ENCODE results near the gene CAP2.

Gene CAP2

GRCh38 chr6:17474289-17474688, 80.9 kb downstream of the CAP2 start:
- peaks cover 0 to 4% of the 10 kb centered on the region in 2 donors for H3K36me3 ChIP-seq (replicated peaks in 1 of 2; ENCODE audit: control insufficient read depth in 2 of 2, insufficient read depth in 2 of 2, low read length in 2 of 2)
- no peak overlapping the region for H3K18ac ChIP-seq (ENCODE audit: low read length)
- H3K4me1 ChIP-seq (ENCODE audit: control insufficient read depth in 2 of 2, insufficient read depth in 1 of 2, low read depth in 1 of 2, low read length in 2 of 2), result peaks cover 0 to 9% of the 10 kb centered on the region in 2 donors
- no peak overlapping the region for H3K27ac ChIP-seq (replicated peaks; ENCODE audit: low read length)
- no peak overlapping the region for H3K14ac ChIP-seq (ENCODE audit: low read length)
- H3K4me3 ChIP-seq (ENCODE audit: low read length in 2 of 2), result no peak overlapping the region
- H2BK120ac ChIP-seq (ENCODE audit: low read depth, low read length), result no peak overlapping the region
- H2BK15ac ChIP-seq (ENCODE audit: low read length), result no peak overlapping the region
- H3K4ac ChIP-seq (ENCODE audit: low read length), result no peak overlapping the region
- no peak for DNase-seq (ENCODE audit: low spot score)
- H4K8ac ChIP-seq (ENCODE audit: low read depth, low read length), result no peak overlapping the region
- H4K91ac ChIP-seq (ENCODE audit: low read depth, low read length, poor library complexity), result no peak overlapping the region
- H3K4me2 ChIP-seq (ENCODE audit: insufficient read depth, low read length, poor library complexity, severe bottlenecking), result no peak overlapping the region
- H3K79me1 ChIP-seq (ENCODE audit: low read depth, low read length), result no peaks in the 10 kb centered on the region
- no CpG with 5 or more reads among the region's 4 CpGs for WGBS, 2 donors (ENCODE audit: extremely low coverage in 2 of 2, insufficient read length in 2 of 2, insufficient replicate concordance in 1 of 2)
- H2AFZ ChIP-seq (ENCODE audit: low read length), result no peak overlapping the region
- no peak overlapping the region for H2BK5ac ChIP-seq (ENCODE audit: low read length)
- no peaks in the 10 kb centered on the region for H3K9me3 ChIP-seq (replicated peaks in 1 of 2; ENCODE audit: control insufficient read depth in 2 of 2, insufficient read depth in 1 of 2, low read depth in 1 of 2, low read length in 2 of 2)
- H3K23ac ChIP-seq (ENCODE audit: low read depth, low read length, poor library complexity), result no peak overlapping the region
- no peaks in the 10 kb centered on the region for H3K27me3 ChIP-seq (ENCODE audit: control insufficient read depth in 3 of 3, insufficient read depth in 3 of 3, low read depth in 1 of 3, low read length in 3 of 3)
- no peak overlapping the region for H3K9ac ChIP-seq (ENCODE audit: low read depth, low read length, poor library complexity)
- H2AK5ac ChIP-seq (ENCODE audit: low read depth, low read length), result no peak overlapping the region
- no peak overlapping the region for H2BK12ac ChIP-seq (ENCODE audit: low read length)

GRCh38 chr6:17475606-17476244, 82.3 kb downstream of the CAP2 start:
- H3K4me2 ChIP-seq (ENCODE audit: insufficient read depth, low read length, poor library complexity, severe bottlenecking), result no peak overlapping the region
- H2AK5ac ChIP-seq (ENCODE audit: low read depth, low read length), result no peak overlapping the region
- WGBS, 2 donors (ENCODE audit: extremely low coverage in 2 of 2, insufficient read length in 2 of 2, insufficient replicate concordance in 1 of 2), result no CpG with 5 or more reads among the region's 4 CpGs
- H3K23ac ChIP-seq (ENCODE audit: low read depth, low read length, poor library complexity), result no peak overlapping the region
- no peak overlapping the region for H3K9ac ChIP-seq (ENCODE audit: low read depth, low read length, poor library complexity)
- peaks cover 0 to 9% of the 10 kb centered on the region in 2 donors for H3K4me1 ChIP-seq (ENCODE audit: control insufficient read depth in 2 of 2, insufficient read depth in 1 of 2, low read depth in 1 of 2, low read length in 2 of 2)
- no peak overlapping the region for H2BK120ac ChIP-seq (ENCODE audit: low read depth, low read length)
- H2BK5ac ChIP-seq (ENCODE audit: low read length), result no peak overlapping the region
- no peak overlapping the region for H4K91ac ChIP-seq (ENCODE audit: low read depth, low read length, poor library complexity)
- H3K14ac ChIP-seq (ENCODE audit: low read length), result no peak overlapping the region
- no peak overlapping the region for H3K27ac ChIP-seq (replicated peaks; ENCODE audit: low read length)
- no peak overlapping the region for H3K18ac ChIP-seq (ENCODE audit: low read length)
- H3K4me3 ChIP-seq (ENCODE audit: low read length in 2 of 2), result no peak overlapping the region
- H3K79me1 ChIP-seq (ENCODE audit: low read depth, low read length), result no peaks in the 10 kb centered on the region
- no peak overlapping the region for H2BK15ac ChIP-seq (ENCODE audit: low read length)
- H3K4ac ChIP-seq (ENCODE audit: low read length), result no peak overlapping the region
- H4K8ac ChIP-seq (ENCODE audit: low read depth, low read length), result no peak overlapping the region
- H2BK12ac ChIP-seq (ENCODE audit: low read length), result no peak overlapping the region
- H2AFZ ChIP-seq (ENCODE audit: low read length), result no peak overlapping the region
- DNase-seq (ENCODE audit: low spot score), result no peak
- H3K9me3 ChIP-seq (replicated peaks in 1 of 2; ENCODE audit: control insufficient read depth in 2 of 2, insufficient read depth in 1 of 2, low read depth in 1 of 2, low read length in 2 of 2), result no peaks in the 10 kb centered on the region
- H3K27me3 ChIP-seq (ENCODE audit: control insufficient read depth in 3 of 3, insufficient read depth in 3 of 3, low read depth in 1 of 3, low read length in 3 of 3), result no peaks in the 10 kb centered on the region
- H3K36me3 ChIP-seq (replicated peaks in 1 of 2; ENCODE audit: control insufficient read depth in 2 of 2, insufficient read depth in 2 of 2, low read length in 2 of 2), result peaks cover 0 to 4% of the 10 kb centered on the region in 2 donors

DNA sequence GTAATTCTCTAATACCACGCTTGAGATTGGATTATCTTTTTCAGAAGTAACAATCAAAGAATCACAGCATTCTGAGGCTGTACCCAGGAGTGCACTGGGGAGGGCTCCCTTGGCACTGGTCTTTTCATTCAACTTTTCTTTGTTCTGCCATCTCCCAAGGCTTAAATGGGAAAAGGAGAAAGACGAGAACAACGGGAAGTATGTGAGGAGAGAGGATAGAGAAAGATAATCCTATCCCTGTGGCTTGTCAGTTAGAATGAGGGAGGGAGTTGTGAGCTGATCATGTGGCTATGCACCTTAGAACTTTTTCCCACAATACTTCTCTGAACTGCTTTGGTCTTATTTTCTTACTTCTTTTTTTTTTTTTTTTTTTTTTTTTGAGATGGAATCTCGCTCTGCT, 83.1 kb downstream of the CAP2 start:
- peak; percentile 11 for DNase-seq (ENCODE audit: low spot score)
- Histone ChIP-seq H4K8ac (ENCODE audit: low read depth, low read length) (no peak overlapping the region), H2BK5ac (ENCODE audit: low read length) (no peak overlapping the region), H3K27ac (replicated peaks; ENCODE audit: low read length) (no peak overlapping the region), H2AK5ac (ENCODE audit: low read depth, low read length) (no peak overlapping the region), H3K36me3 (replicated peaks in 1 of 2; ENCODE audit: control insufficient read depth in 2 of 2, insufficient read depth in 2 of 2, low read length in 2 of 2) (peaks cover 0 to 4% of the 10 kb centered on the region in 2 donors), H3K9me3 (replicated peaks in 1 of 2; ENCODE audit: control insufficient read depth in 2 of 2, insufficient read depth in 1 of 2, low read depth in 1 of 2, low read length in 2 of 2) (no peaks in the 10 kb centered on the region), H3K4me2 (ENCODE audit: insufficient read depth, low read length, poor library complexity, severe bottlenecking) (no peak overlapping the region), H2AFZ (ENCODE audit: low read length) (no peak overlapping the region), H3K18ac (ENCODE audit: low read length) (no peak overlapping the region), H3K4ac (ENCODE audit: low read length) (no peak overlapping the region), H4K91ac (ENCODE audit: low read depth, low read length, poor library complexity) (no peak overlapping the region), H3K9ac (ENCODE audit: low read depth, low read length, poor library complexity) (no peak overlapping the region), H2BK15ac (ENCODE audit: low read length) (no peak overlapping the region), H3K4me1 (ENCODE audit: control insufficient read depth in 2 of 2, insufficient read depth in 1 of 2, low read depth in 1 of 2, low read length in 2 of 2) (peaks cover 0 to 9% of the 10 kb centered on the region in 2 donors), H3K14ac (ENCODE audit: low read length) (no peak overlapping the region), H3K79me1 (ENCODE audit: low read depth, low read length) (no peaks in the 10 kb centered on the region), H3K23ac (ENCODE audit: low read depth, low read length, poor library complexity) (no peak overlapping the region), H2BK12ac (ENCODE audit: low read length) (no peak overlapping the region), H2BK120ac (ENCODE audit: low read depth, low read length) (no peak overlapping the region), H3K4me3 (ENCODE audit: low read length in 2 of 2) (no peak overlapping the region), H3K27me3 (ENCODE audit: control insufficient read depth in 3 of 3, insufficient read depth in 3 of 3, low read depth in 1 of 3, low read length in 3 of 3) (no peaks in the 10 kb centered on the region)
- no CpG with 5 or more reads among the region's 4 CpGs for WGBS, 2 donors (ENCODE audit: extremely low coverage in 2 of 2, insufficient read length in 2 of 2, insufficient replicate concordance in 1 of 2)

GRCh38 chr6:17477356-17477755, 84.0 kb downstream of the CAP2 start:
- no peak overlapping the region for H4K8ac ChIP-seq (ENCODE audit: low read depth, low read length)
- H2BK120ac ChIP-seq (ENCODE audit: low read depth, low read length), result no peak overlapping the region
- no peak overlapping the region for H3K4ac ChIP-seq (ENCODE audit: low read length)
- no peak overlapping the region for H2BK12ac ChIP-seq (ENCODE audit: low read length)
- H3K9ac ChIP-seq (ENCODE audit: low read depth, low read length, poor library complexity), result no peak overlapping the region
- H3K18ac ChIP-seq (ENCODE audit: low read length), result no peak overlapping the region
- no peak overlapping the region for H2AK5ac ChIP-seq (ENCODE audit: low read depth, low read length)
- no peak overlapping the region for H3K27ac ChIP-seq (replicated peaks; ENCODE audit: low read length)
- H3K36me3 ChIP-seq (replicated peaks in 1 of 2; ENCODE audit: control insufficient read depth in 2 of 2, insufficient read depth in 2 of 2, low read length in 2 of 2), result peaks cover 0 to 4% of the 10 kb centered on the region in 2 donors
- no peak overlapping the region for H4K91ac ChIP-seq (ENCODE audit: low read depth, low read length, poor library complexity)
- H3K4me3 ChIP-seq (ENCODE audit: low read length in 2 of 2), result no peak overlapping the region
- peaks cover 0 to 9% of the 10 kb centered on the region in 2 donors for H3K4me1 ChIP-seq (ENCODE audit: control insufficient read depth in 2 of 2, insufficient read depth in 1 of 2, low read depth in 1 of 2, low read length in 2 of 2)
- no peak overlapping the region for H2BK15ac ChIP-seq (ENCODE audit: low read length)
- H3K14ac ChIP-seq (ENCODE audit: low read length), result no peak overlapping the region
- H3K79me1 ChIP-seq (ENCODE audit: low read depth, low read length), result no peaks in the 10 kb centered on the region
- no peak overlapping the region for H3K23ac ChIP-seq (ENCODE audit: low read depth, low read length, poor library complexity)
- no peak overlapping the region for H3K4me2 ChIP-seq (ENCODE audit: insufficient read depth, low read length, poor library complexity, severe bottlenecking)
- DNase-seq (ENCODE audit: low spot score), result no peak
- H3K9me3 ChIP-seq (replicated peaks in 1 of 2; ENCODE audit: control insufficient read depth in 2 of 2, insufficient read depth in 1 of 2, low read depth in 1 of 2, low read length in 2 of 2), result no peaks in the 10 kb centered on the region
- WGBS, 2 donors (ENCODE audit: extremely low coverage in 2 of 2, insufficient read length in 2 of 2, insufficient replicate concordance in 1 of 2), result no CpG with 5 or more reads among the region's 2 CpGs
- H3K27me3 ChIP-seq (ENCODE audit: control insufficient read depth in 3 of 3, insufficient read depth in 3 of 3, low read depth in 1 of 3, low read length in 3 of 3), result no peaks in the 10 kb centered on the region
- H2AFZ ChIP-seq (ENCODE audit: low read length), result no peak overlapping the region
- no peak overlapping the region for H2BK5ac ChIP-seq (ENCODE audit: low read length)
